ENCODE measurements around the gene PLA2G6.

The PLA2G6 gene

GRCh38 chr22:38089474-38089851 is 92.2 kb downstream of the PLA2G6 start:
- no peaks in the 10 kb centered on the region for H3K9me3 ChIP-seq (ENCODE audit: control insufficient read depth, insufficient read depth, low read depth, low read length)
- no peak overlapping the region for H3K27ac ChIP-seq (ENCODE audit: extremely low read depth, low read depth, low read length)
- H3K4me1 ChIP-seq (ENCODE audit: control insufficient read depth, insufficient read depth, low read length) = no peaks in the 10 kb centered on the region
- no peak for TF ChIP-seq ZBTB17 (tag by site-specific recombination; IDR thresholded peaks at IDR 0.05)
- no peak for TF ChIP-seq ZBTB1 (tag by site-specific recombination; IDR thresholded peaks at IDR 0.05)
- no peak for TF ChIP-seq ZSCAN30 (tag by site-specific recombination; IDR thresholded peaks at IDR 0.05)
- TF ChIP-seq ZNF398 (tag by site-specific recombination; IDR thresholded peaks at IDR 0.05) = no peak
- TF ChIP-seq HOXA7 (CRISPR knock-in tag; IDR thresholded peaks at IDR 0.05; ENCODE audit: borderline replicate concordance) = no peak
- peaks cover 0 to 9% of the 10 kb centered on the region in 2 experiments; a peak in 2 of 3 replicates for H3K36me3 ChIP-seq (ENCODE audit: control insufficient read depth in 2 of 2, insufficient read depth in 1 of 2, low read length in 2 of 2)
- ChIA-PET CTCF (interaction anchor here (0.6 to 3.3 kb wide), 3 partner anchors 12 to 26 kb away, joined by 3 to 23 read pairs (median 3); no protein-coding TSS in a partner anchor), POLR2A (no interaction called here)
- no peak overlapping the region for H3K4me3 ChIP-seq (ENCODE audit: low read depth, low read length)

- Histone ChIP-seq H3K9me3 (ENCODE audit: control insufficient read depth, insufficient read depth, low read depth, low read length) (no peaks in the 10 kb centered on the region), H3K27ac (ENCODE audit: extremely low read depth, low read depth, low read length) (no peak overlapping the region), H3K36me3 (ENCODE audit: control insufficient read depth in 2 of 2, insufficient read depth in 1 of 2, low read length in 2 of 2) (peaks cover 0 to 9% of the 10 kb centered on the region in 2 experiments; a peak in 2 of 3 replicates), H3K4me1 (ENCODE audit: control insufficient read depth, insufficient read depth, low read length) (no peaks in the 10 kb centered on the region), H3K4me3 (ENCODE audit: low read depth, low read length) (no peak overlapping the region)
- no peak for TF ChIP-seq ZNF48 (tag by site-specific recombination; IDR thresholded peaks at IDR 0.05)
- TF ChIP-seq SALL2 (tag by site-specific recombination; IDR thresholded peaks at IDR 0.05; ENCODE audit: borderline replicate concordance) = no peak
- TF ChIP-seq ZBTB11 (tag by site-specific recombination; conservative IDR thresholded peaks at IDR 0.05; ENCODE audit: low read depth) = no peak
- no peak for TF ChIP-seq ZNF10 (tag by site-specific recombination; IDR thresholded peaks at IDR 0.05)
- POLR2A ChIA-PET = no interaction called here
- CTCF ChIA-PET = interaction anchor here (0.6 to 1.1 kb wide), 2 partner anchors 14 to 26 kb away, joined by 3 read pairs; no protein-coding TSS in a partner anchor
These were observed 92.8 kb downstream of the PLA2G6 start for GRCh38 chr22:38088629-38089473.

GRCh38 chr22:38087855-38088254 is 93.8 kb downstream of the PLA2G6 start:
- peaks cover 0 to 9% of the 10 kb centered on the region in 2 experiments; a peak in 2 of 3 replicates for H3K36me3 ChIP-seq (ENCODE audit: control insufficient read depth in 2 of 2, insufficient read depth in 1 of 2, low read length in 2 of 2)
- TF ChIP-seq ZNF184 (tag by site-specific recombination; IDR thresholded peaks at IDR 0.05) (no peak), KLF16 (tag by site-specific recombination; IDR thresholded peaks at IDR 0.05) (no peak), ZNF18 (tag by site-specific recombination; IDR thresholded peaks at IDR 0.05) (no peak), RBAK (tag by site-specific recombination; IDR thresholded peaks at IDR 0.05) (no peak), EGR2 (tag by site-specific recombination; IDR thresholded peaks at IDR 0.05; ENCODE audit: low read depth) (peak; percentile 75), ZFHX2 (tag by site-specific recombination; conservative IDR thresholded peaks at IDR 0.05) (peak; percentile 59; the same call in 1 of the 2 replicates), ZNF580 (tag by site-specific recombination; IDR thresholded peaks at IDR 0.05) (no peak), MZF1 (tag by site-specific recombination; IDR thresholded peaks at IDR 0.05; ENCODE audit: borderline replicate concordance) (no peak)
- ChIA-PET CTCF (no interaction called here), POLR2A (no interaction called here)
- no peak overlapping the region for H3K4me3 ChIP-seq (ENCODE audit: low read depth, low read length)
- H3K27ac ChIP-seq (ENCODE audit: extremely low read depth, low read depth, low read length) = no peak overlapping the region
- no peaks in the 10 kb centered on the region for H3K9me3 ChIP-seq (ENCODE audit: control insufficient read depth, insufficient read depth, low read depth, low read length)
- H3K4me1 ChIP-seq (ENCODE audit: control insufficient read depth, insufficient read depth, low read length) = no peaks in the 10 kb centered on the region
